ENCODE data around the gene NKX2-8. TPM values are rescaled to one million over a fixed set of nuclear protein-coding genes. Genes with fewer than 3 reads are reported as not detected.
"Not testable (repeated sequence)": the region's sequence is repeated elsewhere in the genome, so short reads cannot be mapped to it uniquely, and the experiment has no call there.

The NKX2-8 gene
- total RNA-seq, 2 donors from 2014 or later: not detected

DNA sequence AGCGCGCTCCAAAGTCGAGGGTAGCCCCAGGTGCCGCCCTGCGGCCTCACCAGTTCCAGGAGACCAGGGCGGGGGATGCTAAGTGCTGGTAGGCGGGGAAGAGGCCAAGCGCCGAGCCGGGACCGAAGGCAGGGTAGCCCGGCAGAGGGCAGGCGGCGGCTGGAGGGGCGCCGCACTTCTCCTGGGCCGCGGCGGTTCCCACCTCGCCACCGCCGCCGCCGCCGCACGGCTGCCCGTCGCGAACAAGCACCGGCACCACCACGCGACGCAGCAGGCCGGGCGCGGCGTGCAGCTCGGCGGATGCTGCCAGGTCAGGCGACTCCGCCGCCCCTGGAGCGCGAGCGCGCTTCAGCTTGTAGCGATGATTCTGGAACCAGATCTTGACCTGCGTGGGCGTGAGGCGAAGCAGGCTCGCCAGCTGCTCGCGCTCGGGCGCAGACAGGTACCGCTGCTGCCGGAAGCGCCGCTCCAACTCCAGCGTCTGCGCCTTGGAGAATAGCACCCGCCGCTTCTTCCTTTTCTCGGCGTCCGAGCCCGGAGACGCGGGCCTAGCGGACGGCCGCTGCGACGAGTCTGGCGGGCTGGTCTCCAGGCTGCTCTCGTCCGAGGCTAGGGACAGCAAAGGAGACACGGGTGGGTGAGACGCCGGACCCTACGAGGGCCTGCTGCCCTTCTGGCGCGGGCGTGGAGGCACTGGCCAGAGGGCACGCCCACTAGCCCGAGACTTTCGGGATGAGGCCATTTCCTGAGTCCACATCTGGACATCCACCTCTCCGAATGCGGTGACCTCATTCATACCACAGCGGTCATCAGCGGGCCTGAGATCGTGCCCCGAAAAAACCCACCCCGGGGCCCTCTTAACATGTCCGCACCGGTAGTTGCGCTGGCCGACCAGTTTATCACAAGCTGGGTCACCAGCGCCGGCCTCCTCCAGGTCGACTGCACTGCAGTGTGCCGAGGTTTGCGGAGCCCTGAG is 1.3 kb downstream of the NKX2-8 start:
- peak; percentile 32 for DNase-seq
- ATAC-seq: peak; percentile 35 to 70
- intact Hi-C loops (cut with DNase I): no loop called here

DNA sequence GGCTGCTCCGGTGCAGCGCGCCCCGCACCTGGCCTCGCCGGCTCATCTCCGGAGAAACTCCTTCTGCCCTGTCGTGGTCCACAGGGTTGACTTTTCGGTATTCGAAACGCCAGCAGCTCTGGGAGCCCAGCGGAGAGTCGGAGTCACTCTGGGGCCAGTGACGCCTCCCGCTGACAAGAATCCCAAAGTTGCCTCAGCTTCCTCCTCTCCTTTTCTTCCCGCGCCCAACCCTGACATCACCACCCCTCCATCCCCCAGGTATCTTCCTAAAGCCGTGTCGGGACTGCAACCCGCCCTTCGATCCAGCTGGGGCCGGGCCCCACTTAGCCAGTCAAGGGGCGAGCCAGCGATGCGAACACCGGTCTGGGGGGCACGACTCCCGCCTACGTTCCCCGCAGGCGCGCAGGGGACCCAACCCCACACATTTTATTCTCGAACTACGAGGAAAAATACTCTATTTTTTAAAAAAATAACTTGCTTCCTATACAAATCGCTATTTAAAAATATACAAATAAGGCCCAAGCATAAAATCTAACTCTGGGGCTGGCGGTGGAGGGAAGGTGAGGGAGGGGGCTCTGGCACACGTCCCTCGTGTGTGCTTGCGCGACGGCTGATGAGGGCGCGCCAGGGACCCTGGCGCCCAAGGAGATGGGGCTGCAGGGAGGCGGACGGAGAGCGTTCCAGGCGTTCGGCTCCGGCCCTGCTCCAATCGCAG is 2.1 kb downstream of the NKX2-8 start:
- ATAC-seq (no peak), DNase-seq (no peak)
- intact Hi-C loops (cut with DNase I): no loop called here

DNA sequence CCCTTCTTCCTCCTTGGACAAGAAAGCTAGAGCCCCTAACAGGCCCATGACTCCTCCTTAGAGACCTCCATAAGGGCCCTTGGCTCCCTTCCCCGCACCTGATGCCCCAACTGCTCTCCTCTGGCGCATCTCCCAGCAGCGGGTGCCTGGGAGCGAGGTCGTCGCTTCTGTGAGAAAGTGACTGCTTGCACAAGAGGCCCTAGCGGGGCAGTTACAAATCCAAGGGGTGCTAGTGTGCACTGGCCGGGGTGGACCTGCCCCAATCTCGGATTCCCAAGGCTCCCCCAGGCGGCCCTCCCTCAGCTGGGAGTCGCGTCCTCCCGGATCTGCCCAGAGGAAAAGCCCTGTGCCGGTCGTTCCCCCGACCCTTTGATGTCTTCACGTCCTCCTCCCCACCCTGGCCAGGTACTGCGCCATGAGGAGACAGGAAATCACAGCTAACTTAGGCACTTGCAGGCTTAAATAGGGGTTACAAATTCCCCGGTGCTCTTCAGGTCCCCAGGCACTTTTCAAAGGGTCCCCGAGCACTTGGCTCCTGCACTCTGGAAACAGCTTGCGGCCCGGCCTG is 2.8 kb downstream of the NKX2-8 start:
- intact Hi-C loops (cut with DNase I): no loop called here
- ATAC-seq (no peak), DNase-seq (no peak)

DNA sequence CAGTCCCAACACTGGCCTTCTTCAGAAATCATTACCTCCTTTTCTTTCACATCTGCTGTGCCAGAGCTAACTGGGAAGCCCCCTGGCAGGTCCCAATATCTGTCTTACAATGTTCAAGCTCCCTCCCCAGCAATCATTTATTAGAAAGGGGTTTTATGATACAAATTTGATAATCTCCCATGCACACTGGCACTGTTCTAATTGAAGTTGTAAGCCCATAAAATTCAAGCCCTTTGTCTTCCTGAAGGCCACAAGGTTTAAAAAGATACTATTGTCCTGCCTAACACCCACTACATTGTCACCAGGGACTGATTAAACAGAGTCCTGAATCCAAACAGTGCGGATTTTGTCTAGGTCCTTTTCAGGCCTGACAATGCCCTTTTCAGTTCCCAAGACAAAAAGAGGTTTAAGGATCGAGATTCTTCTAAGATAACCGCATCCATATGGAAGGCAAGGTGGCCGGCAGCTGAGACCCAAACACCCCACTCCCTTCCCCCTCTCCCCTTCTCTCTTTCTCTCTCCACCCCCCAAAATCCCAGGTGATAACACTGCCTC is 3.3 kb downstream of the NKX2-8 start:
- no peak for ATAC-seq
- DNase-seq: no peak
- intact Hi-C loops (cut with DNase I): no loop called here

DNA sequence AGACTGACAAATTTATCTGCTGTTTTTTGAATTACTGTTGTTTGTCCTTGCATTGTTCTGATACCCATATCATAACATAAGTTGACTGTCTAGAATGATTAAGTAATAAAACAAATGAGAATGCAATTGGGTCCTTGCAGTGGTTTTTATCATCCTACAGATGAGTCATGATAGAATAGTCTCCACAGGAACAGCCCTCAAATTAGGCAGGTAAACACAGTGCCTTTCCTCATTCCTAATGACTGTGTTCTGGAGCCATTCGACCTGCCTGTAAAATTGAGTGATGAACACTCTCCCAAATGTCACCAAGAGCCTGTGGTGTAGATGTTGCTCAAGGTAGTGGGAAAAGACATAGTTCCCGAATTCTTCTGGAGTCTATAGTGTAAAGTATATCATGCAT is 12.3 kb downstream of the NKX2-8 start:
- ATAC-seq (no peak), DNase-seq (no peak)
- intact Hi-C loops (cut with DNase I): no loop called here

DNA sequence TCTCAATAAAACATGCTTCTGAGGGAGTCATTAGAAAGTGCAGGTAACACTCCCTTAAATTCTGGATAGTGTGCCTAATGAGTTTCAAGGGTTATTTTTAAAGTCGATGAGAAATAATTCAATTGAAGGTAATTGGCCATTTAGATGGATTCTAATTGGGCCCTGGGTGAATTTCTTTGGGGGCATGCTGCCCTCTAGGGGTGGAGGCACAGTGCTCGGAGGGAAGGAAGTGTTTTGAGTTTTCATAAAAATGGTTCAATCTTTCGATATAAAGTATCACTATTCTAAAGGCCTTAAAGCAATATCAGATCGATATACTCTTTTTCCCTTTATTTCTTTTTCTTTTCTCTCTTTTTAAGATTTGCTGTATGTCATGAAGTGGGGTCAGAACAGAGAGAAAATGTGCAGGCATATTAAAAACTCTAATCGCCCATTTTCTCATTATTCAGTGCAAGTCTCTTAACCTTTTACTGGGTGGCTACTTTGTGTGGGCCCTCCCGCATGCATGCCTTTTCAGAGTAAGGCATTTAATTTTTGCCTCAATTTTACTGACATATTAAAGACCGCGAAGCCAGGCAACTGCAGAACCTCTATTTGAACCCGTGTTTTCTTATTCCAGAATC is 25.5 kb downstream of the NKX2-8 start:
- no peak for ATAC-seq
- intact Hi-C loops (cut with DNase I): loop anchor here in 1 of 2 donors (10.0 kb wide), 1 partner anchor 48 kb away; no protein-coding TSS in a partner anchor
- no peak for DNase-seq

DNA sequence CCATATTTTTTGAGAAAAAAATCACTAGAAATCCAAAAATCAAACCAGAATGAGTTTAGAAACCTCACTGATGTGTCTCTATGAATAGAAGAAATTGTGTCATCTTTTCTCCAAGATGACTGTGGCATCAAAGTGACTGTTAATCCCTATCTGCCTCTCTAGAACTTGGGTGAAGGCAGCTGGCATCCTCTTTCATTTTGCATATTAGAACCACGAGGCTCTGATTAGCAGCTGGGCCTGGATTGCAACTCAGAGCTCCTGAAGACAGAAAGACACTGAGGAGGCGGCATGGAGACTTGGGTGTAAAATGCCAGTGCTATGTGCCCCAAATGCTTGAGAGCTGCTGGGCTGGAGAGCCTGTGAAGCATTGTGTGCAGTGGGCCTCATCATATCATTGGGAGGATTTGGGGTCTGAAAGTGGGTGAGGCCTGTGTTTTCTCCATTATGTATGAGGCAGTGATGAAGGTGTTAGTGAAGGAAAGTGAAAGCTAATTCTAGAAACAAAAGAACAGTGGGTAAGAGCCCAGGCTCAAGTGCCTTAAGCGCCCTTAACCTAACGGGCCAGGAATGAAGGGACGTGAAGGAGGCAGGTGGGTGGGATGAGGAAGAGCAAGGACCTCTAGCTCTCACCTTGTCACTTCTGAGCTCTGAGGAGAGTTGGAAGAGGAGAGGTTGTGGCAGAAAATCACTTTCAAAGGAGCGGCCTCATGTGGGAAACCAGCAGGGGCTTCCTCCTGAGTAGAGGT is 26.2 kb downstream of the NKX2-8 start:
- ATAC-seq (no peak), DNase-seq (no peak)
- intact Hi-C loops (cut with DNase I): loop anchor here in 1 of 2 donors (10.0 kb wide), 1 partner anchor 49 kb away; no protein-coding TSS in a partner anchor

DNA sequence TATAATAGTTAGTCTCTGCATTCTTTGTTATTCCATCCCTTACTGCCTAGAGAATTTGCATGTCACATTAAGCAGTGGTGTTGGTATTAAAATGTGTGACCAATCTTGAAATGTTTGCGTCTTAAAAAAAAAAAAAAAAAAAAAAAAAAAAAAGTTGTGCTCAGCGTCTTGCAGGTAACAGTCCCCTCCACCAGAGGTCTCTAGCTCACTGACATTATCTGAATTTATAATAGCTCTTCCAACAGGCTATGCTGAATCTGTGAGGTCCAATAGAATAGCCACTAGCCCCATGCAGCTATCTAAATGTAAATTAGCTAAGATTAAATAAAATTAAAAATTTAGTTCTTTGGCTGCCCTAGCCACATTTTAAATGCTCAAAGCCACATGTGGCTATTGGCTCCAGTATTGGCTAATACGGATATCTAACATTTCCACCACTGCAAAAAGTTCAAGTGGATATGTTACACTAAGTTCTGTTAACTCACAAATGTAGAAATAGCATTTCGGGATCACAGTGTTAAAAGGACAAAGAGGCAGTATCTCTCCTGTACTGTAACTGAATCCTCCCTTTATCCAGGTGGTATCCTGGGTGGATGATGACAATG is 28.7 kb downstream of the NKX2-8 start:
- DNase-seq (no peak), ATAC-seq (peak in 1 of 2 donors; percentile 51)
- intact Hi-C loops (cut with DNase I): loop anchor here in 1 of 2 donors (2.0 to 10.0 kb wide), 2 partner anchors 51 to 389 kb away; no protein-coding TSS in a partner anchor

DNA sequence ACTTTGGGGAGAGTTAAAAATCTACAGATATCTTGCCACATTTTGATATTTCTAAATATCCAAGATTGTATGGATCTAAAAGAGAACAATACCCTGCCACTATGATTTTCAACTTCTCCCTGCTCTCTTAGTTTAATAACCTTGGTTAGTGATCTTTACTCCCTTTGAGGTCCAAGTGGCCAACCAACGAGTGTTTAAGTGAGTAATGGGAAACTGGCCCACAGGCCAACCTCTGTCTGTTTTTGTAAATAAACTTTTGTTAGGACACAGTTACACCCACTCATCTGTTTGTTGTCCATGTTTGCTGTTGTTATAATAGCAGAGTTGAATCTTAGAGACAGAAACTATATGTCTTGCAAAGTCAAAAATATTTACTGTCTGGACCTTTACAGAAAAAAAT is 31.5 kb downstream of the NKX2-8 start:
- intact Hi-C loops (cut with DNase I): loop anchor here in 1 of 2 donors (10.0 kb wide), 1 partner anchor 54 kb away; no protein-coding TSS in a partner anchor
- ATAC-seq: no peak
- DNase-seq: no peak

DNA sequence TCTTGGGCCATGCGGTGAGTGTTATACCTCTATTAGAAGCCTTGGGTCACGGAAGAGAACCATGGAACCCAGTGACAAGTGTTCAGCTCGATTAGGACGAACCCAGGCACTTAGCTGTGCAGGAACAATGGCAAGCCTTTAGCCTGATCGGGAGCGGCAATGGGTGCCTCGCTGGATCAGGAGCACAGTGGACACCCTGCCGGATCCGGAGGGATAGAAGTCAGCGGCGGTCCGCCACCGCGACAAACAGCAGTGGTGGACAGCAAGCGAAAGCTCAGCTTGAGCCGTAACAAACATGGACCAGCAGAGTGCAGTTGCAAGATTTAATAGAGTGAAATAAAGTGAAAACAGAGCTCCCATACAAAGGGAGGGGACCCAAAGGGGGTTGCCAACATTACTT is 38.1 kb downstream of the NKX2-8 start:
- intact Hi-C loops (cut with DNase I); DNase-seq; ATAC-seq: not testable (repeated sequence)

DNA sequence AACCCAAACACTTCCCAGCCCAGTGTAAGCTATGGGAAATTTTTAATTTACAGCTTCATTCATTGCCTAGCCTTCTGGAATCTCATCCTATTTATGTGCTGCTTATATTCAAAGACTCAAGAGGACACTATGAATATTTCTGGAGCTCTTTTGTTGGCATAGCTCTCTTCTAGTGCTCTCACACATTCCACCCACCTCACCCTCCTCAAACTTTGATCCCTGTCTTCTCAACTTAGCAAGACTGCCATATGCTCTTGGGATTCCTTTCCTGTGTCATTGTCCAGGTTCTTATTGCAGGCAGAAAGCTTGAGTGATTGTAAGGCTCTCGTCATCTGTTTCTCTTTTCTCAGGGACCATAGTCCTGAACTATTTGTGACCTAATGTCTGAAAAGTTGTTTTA is 44.4 kb downstream of the NKX2-8 start:
- intact Hi-C loops (cut with DNase I): no loop called here
- ATAC-seq (no peak), DNase-seq (no peak)

Other genes starting within 250 kb of the NKX2-8 start
- not detected for gene NKX2-1, start 62.4 kb downstream of the NKX2-8 start, total RNA-seq
- gene PAX9, start 79.2 kb upstream of the NKX2-8 start, total RNA-seq: not detected